Parathyroid adenoma (tissue), 2 donors: Measurements from ENCODE around the gene CSTF2.

Source experiments
- H2AFZ ChIP-seq: fragments of 300-600 bp; sonication (generic); one replicate; pipeline ENCODE4 v1.7.0; 2017; ENCODE audit warnings: antibody characterized with exemption, mild to moderate bottlenecking
- H3K27ac ChIP-seq: fragments of 300-600 bp; sonication (generic); one replicate; pipeline ENCODE4 v1.7.0; 2017
- H3K27me3 ChIP-seq: fragments of 300-600 bp; sonication (generic); one replicate; pipeline ENCODE4 v1.7.0; 2017; ENCODE audit warnings: low read length; ENCODE audit not compliant: control insufficient read depth, insufficient read depth
- H3K36me3 ChIP-seq: fragments of 300-600 bp; sonication (generic); one replicate; pipeline ENCODE4 v1.7.0; 2017; ENCODE audit warnings: low read length; ENCODE audit not compliant: control insufficient read depth, insufficient read depth
- H3K4me1 ChIP-seq: fragments of 300-600 bp; sonication (generic); one replicate; pipeline ENCODE4 v1.7.0; 2017; ENCODE audit warnings: control low read depth
- H3K4me2 ChIP-seq: fragments of 300-600 bp; sonication (generic); one replicate; pipeline ENCODE4 v1.7.0; 2017; ENCODE audit warnings: low read length
- H3K4me3 ChIP-seq: fragments of 300-600 bp; sonication (generic); one replicate; pipeline ENCODE4 v1.7.0; 2017; ENCODE audit warnings: low read depth, low read length
- H3K79me2 ChIP-seq: fragments of 300-600 bp; sonication (generic); one replicate; pipeline ENCODE4 v1.7.0; 2017; ENCODE audit warnings: control low read depth
- H3K9ac ChIP-seq: fragments of 300-600 bp; sonication (generic); one replicate; pipeline ENCODE4 v1.7.0; 2017; ENCODE audit warnings: mild to moderate bottlenecking
- H3K9me3 ChIP-seq: fragments of 300-600 bp; sonication (generic); one replicate; pipeline ENCODE4 v1.7.0; 2017; ENCODE audit warnings: low read length; ENCODE audit not compliant: control insufficient read depth
- CTCF ChIP-seq: fragments of 300-600 bp; sonication (generic); IDR thresholded peaks from one replicate; pipeline ENCODE4 v1.7.0; 2017; ENCODE audit warnings: antibody characterized with exemption, mild to moderate bottlenecking
- donor health status: primary hyperparathyroidism.

CSTF2 gene

GRCh38 chrX:100831219-100831946 lies 11.2 kb downstream of the CSTF2 start:
- Histone ChIP-seq H3K9me3 (no peaks in the 10 kb centered on the region), H2AFZ (no peak overlapping the region), H3K4me3 (no peak overlapping the region), H3K36me3 (no peaks in the 10 kb centered on the region), H3K4me2 (no peak overlapping the region), H3K4me1 (no peaks in the 10 kb centered on the region), H3K9ac (no peak overlapping the region), H3K27me3 (no peaks in the 10 kb centered on the region), H3K79me2 (no peaks in the 10 kb centered on the region), H3K27ac (no peak overlapping the region)
- TF ChIP-seq CTCF: no peak

- H3K4me3 ChIP-seq: no peak overlapping the region
- no peaks in the 10 kb centered on the region for H3K9me3 ChIP-seq
- no peak overlapping the region for H3K27ac ChIP-seq
- no peaks in the 10 kb centered on the region for H3K79me2 ChIP-seq
- no peak for TF ChIP-seq CTCF
- H3K36me3 ChIP-seq: no peaks in the 10 kb centered on the region
- H3K9ac ChIP-seq: no peak overlapping the region
- no peaks in the 10 kb centered on the region for H3K27me3 ChIP-seq
- no peak overlapping the region for H2AFZ ChIP-seq
- no peaks in the 10 kb centered on the region for H3K4me1 ChIP-seq
- no peak overlapping the region for H3K4me2 ChIP-seq
These were observed 30.1 kb downstream of the CSTF2 start for GRCh38 chrX:100850317-100850716.

GRCh38 chrX:100852810-100853209 lies 32.6 kb downstream of the CSTF2 start:
- Histone ChIP-seq H2AFZ (no peak overlapping the region), H3K79me2 (no peaks in the 10 kb centered on the region), H3K9me3 (no peaks in the 10 kb centered on the region), H3K36me3 (no peaks in the 10 kb centered on the region), H3K27ac (no peak overlapping the region), H3K27me3 (no peaks in the 10 kb centered on the region), H3K4me3 (no peak overlapping the region), H3K4me1 (no peaks in the 10 kb centered on the region), H3K9ac (no peak overlapping the region), H3K4me2 (no peak overlapping the region)
- no peak for TF ChIP-seq CTCF

- Histone ChIP-seq H3K9me3 (no peaks in the 10 kb centered on the region), H3K4me3 (no peak overlapping the region), H3K36me3 (no peaks in the 10 kb centered on the region), H3K4me2 (no peak overlapping the region), H2AFZ (no peak overlapping the region), H3K9ac (no peak overlapping the region), H3K27me3 (no peaks in the 10 kb centered on the region), H3K79me2 (no peaks in the 10 kb centered on the region), H3K27ac (no peak overlapping the region), H3K4me1 (no peaks in the 10 kb centered on the region)
- no peak for TF ChIP-seq CTCF
These were observed 43.2 kb downstream of the CSTF2 start for GRCh38 chrX:100863326-100863864.
